CD4-positive, alpha-beta T cell treated with Interleukin-2 at 100 ng/mL for 4 hours (primary cell): ENCODE data around the gene RAB29.
"Not testable (repeated sequence)": the region's sequence is repeated elsewhere in the genome, so short reads cannot be mapped to it uniquely, and the experiment has no call there.

ENCODE experiments used
- DNase-seq: peaks from one replicate; pipeline ENCODE4 v3.0.0-alpha.2; 2020; ENCODE audit warnings: low spot score

Gene RAB29

GRCh38 chr1:205775015-205775716 lies at the start of gene RAB29:
Gene RAB29, minus strand, starts transcription at chr1:205775482. Its CDS starts 526 bp downstream, at chr1:205774956.
- DNase-seq: peak; percentile 90

GRCh38 chr1:205824180-205824579 lies 48.9 kb upstream of the RAB29 start:
- no peak for DNase-seq

GRCh38 chr1:205823260-205823659 lies 48.0 kb upstream of the RAB29 start:
- not testable (repeated sequence) for DNase-seq

- no peak for DNase-seq
These were observed 47.1 kb upstream of the RAB29 start for GRCh38 chr1:205822397-205822796.

- no peak for DNase-seq
These were observed 42.7 kb upstream of the RAB29 start for GRCh38 chr1:205817988-205818387.

- DNase-seq: no peak
These were observed 42.1 kb upstream of the RAB29 start for GRCh38 chr1:205817364-205817763.

- DNase-seq: peak; percentile 21
These were observed 38.4 kb upstream of the RAB29 start for GRCh38 chr1:205813755-205814058.

GRCh38 chr1:205812878-205813754 lies 37.8 kb upstream of the RAB29 start, which contains the start of gene SLC41A1:
Gene SLC41A1, minus strand, starts transcription at chr1:205813198. Its CDS starts 2,757 bp downstream, at chr1:205810441.
- DNase-seq: peak; percentile 94

GRCh38 chr1:205812271-205812877 lies 37.1 kb upstream of the RAB29 start:
- no peak for DNase-seq

GRCh38 chr1:205811660-205812059 lies 36.4 kb upstream of the RAB29 start:
- no peak for DNase-seq

- no peak for DNase-seq
These were observed 35.3 kb upstream of the RAB29 start for GRCh38 chr1:205810448-205811157.

GRCh38 chr1:205809942-205810345 lies 34.7 kb upstream of the RAB29 start:
- no peak for DNase-seq

- DNase-seq: no peak
These were observed 34.2 kb upstream of the RAB29 start for GRCh38 chr1:205809469-205809868.

GRCh38 chr1:205805082-205805711 lies 29.9 kb upstream of the RAB29 start:
- DNase-seq: peak; percentile 25

- no peak for DNase-seq
These were observed 29.3 kb upstream of the RAB29 start for GRCh38 chr1:205804605-205805004.

- DNase-seq: no peak
These were observed 28.7 kb upstream of the RAB29 start for GRCh38 chr1:205803986-205804385.

GRCh38 chr1:205802060-205802459 lies 26.8 kb upstream of the RAB29 start:
- DNase-seq: no peak

- DNase-seq: no peak
These were observed 25.9 kb upstream of the RAB29 start for GRCh38 chr1:205800981-205801703.

- no peak for DNase-seq
These were observed 25.1 kb upstream of the RAB29 start for GRCh38 chr1:205800427-205800826.

- no peak for DNase-seq
These were observed 23.3 kb upstream of the RAB29 start for GRCh38 chr1:205798577-205798976.

GRCh38 chr1:205797168-205797567 lies 21.9 kb upstream of the RAB29 start:
- DNase-seq: no peak
